GM21447 (cell line): ENCODE results near the gene TSPAN9.

Experiments
- ATAC-seq: cut with Tn5 transposase; IDR thresholded peaks from one replicate; pipeline ENCODE4 v1.9.1; 2021; ENCODE audit not compliant: unreplicated experiment

Gene TSPAN9

GRCh38 chr12:3120701-3121100, 43.5 kb downstream of the TSPAN9 start:
- ATAC-seq: no peak

- ATAC-seq: no peak
These were observed 45.9 kb downstream of the TSPAN9 start for GRCh38 chr12:3122841-3123678.

- ATAC-seq: no peak
These were observed 46.5 kb downstream of the TSPAN9 start for GRCh38 chr12:3123729-3124128.

- ATAC-seq: no peak
These were observed 47.7 kb downstream of the TSPAN9 start for GRCh38 chr12:3124917-3125316.

- no peak for ATAC-seq
These were observed 48.5 kb downstream of the TSPAN9 start for GRCh38 chr12:3125674-3126073.

- ATAC-seq: no peak
These were observed 50.7 kb downstream of the TSPAN9 start for GRCh38 chr12:3127832-3128231.

GRCh38 chr12:3128498-3129293, 51.5 kb downstream of the TSPAN9 start:
- ATAC-seq: no peak

- no peak for ATAC-seq
These were observed 52.3 kb downstream of the TSPAN9 start for GRCh38 chr12:3129301-3130056.

- no peak for ATAC-seq
These were observed 53.1 kb downstream of the TSPAN9 start for GRCh38 chr12:3130057-3130830.

- ATAC-seq: no peak
These were observed 54.0 kb downstream of the TSPAN9 start for GRCh38 chr12:3131129-3131528.

- ATAC-seq: no peak
These were observed 55.6 kb downstream of the TSPAN9 start for GRCh38 chr12:3132636-3133404.

- ATAC-seq: no peak
These were observed 56.2 kb downstream of the TSPAN9 start for GRCh38 chr12:3133405-3133783.

GRCh38 chr12:3134126-3134525, 56.9 kb downstream of the TSPAN9 start:
- ATAC-seq: no peak

GRCh38 chr12:3134526-3135135, 57.5 kb downstream of the TSPAN9 start:
- ATAC-seq: no peak

GRCh38 chr12:3135522-3136461, 58.6 kb downstream of the TSPAN9 start:
- ATAC-seq: no peak

- ATAC-seq: no peak
These were observed 59.6 kb downstream of the TSPAN9 start for GRCh38 chr12:3136641-3137267.

- ATAC-seq: no peak
These were observed 60.1 kb downstream of the TSPAN9 start for GRCh38 chr12:3137268-3137781.
